GM21529 (cell line): ENCODE data around the gene LAMP1.
"Not testable (repeated sequence)": the region's sequence is repeated elsewhere in the genome, so short reads cannot be mapped to it uniquely, and the experiment has no call there.

Experiments used
- ATAC-seq: cut with Tn5 transposase; IDR thresholded peaks from one replicate; pipeline ENCODE4 v1.9.1; 2021; ENCODE audit not compliant: unreplicated experiment

The LAMP1 gene

DNA sequence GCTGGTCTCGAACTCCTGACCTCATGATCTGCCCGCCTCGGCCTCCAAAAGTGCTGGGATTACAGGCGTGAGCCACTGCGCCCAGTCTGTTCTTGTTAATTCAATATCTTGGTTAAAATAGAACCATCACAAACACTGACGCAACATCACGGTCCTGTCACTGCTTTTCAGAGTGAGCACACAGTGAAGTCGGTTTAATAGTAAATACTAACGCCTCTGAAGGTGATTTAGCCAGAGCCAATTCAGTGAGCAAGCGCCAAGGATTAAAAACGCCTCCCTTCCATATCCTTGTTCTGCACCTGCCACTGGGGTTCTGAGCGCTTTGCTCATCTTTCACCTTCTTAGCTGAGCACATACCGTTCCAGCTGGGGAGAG is 30.3 kb downstream of the LAMP1 start:
- no peak for ATAC-seq

DNA sequence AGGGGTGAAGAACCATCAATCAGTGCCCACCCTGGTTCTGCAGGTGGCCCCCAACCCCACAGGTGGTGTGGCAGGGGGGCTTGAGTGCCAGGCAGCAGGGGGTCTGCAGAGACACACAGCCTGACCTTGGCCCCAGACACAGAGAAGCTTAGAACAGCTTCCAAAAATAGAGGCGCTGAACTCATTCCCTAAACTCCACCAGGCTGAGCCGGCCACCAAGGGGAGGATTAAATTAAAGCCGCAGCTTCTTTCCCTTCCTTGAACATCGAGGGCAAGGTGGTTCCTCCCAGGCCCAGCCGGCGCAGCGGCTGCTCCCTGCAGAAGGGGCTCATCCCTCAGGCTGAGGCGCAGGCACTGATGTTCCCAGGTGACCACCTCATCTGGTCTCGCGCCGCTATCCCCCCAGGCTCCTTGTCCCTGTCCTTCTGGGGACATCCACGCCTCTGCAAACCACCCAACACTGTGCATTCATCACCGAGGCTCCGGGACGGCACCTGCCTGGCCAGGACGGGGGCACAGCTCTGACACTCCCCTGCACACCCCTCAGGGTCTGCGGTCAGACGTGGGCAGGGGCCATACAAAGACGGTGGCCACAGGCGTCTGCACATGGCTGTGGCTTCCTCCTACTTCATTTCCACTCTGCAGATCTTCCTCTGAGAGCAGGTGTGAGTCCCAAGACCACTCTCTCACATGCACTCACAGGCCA is 30.9 kb downstream of the LAMP1 start:
- no peak for ATAC-seq

DNA sequence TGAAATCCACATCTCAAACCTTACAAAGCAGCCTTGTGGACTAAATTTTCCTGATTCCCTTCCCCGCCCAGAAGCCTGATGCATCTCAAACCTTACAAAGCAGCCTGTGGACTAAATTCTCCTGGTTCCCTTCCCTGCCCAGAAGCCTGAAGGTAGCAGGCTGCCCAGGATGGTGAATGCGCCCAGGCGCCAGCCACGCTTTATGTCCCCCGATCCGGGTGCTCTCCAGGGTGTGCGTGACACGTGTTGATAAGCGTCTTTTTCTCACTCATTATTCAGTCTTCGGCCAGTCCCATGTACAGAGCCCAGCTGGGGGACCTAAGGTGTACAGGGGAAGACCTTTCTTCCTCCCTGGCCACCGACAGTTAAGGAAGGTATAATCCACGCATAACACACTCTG is 31.8 kb downstream of the LAMP1 start:
- ATAC-seq, result no peak

DNA sequence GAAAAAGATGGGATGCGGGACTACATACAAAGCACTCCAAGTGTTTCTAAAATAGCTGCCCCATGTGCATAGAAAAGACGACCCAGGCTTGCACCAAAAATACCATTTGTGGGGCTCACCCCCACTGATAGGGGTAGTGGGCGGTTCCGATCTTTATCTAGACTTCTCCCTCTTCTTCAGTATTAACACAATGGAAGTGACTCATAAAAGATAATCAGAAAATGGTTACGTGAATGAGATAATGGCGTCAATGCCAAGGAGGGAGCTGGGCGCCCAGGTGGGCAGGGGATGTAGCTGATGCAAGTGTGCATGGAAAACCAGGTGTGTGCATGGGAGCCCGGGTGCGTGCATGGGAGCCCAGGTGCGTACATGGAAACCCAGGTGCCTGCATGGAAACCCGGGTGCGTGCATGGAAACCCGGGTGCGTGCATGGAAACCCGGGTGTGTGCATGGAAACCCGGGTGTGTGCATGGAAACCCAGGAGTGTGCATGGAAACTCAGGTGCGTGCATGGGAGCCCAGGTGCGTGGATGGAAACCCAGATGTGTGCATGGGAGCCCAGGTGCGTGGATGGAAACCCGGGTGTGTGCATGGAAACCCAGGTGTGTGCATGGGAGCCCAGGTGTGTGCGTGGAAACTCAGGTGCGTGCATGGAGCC is 32.7 kb downstream of the LAMP1 start:
- no peak for ATAC-seq

GRCh38 chr13:113332615-113333014 is 35.6 kb downstream of the LAMP1 start:
- no peak for ATAC-seq

- ATAC-seq, result no peak
These were observed 36.0 kb downstream of the LAMP1 start for GRCh38 chr13:113333076-113333475.

DNA sequence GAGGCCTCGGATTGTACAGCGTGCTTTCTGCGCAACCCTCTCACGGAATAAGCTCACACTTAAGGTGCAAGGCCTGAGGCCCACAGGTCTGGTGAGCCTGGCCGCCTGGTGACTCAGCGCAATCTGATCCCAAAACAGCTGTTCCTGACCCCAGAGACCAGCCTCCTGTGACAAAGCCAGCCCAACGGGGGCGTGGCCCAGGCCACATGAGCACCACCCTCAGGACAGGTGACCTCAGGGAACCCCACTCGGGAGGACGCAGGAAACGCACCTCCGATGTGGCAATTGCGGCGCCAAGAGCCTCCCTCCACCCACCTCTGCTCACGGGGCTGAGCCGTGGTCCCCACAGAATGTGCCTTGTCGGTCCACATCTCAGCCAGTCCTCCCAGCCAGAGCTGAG is 40.5 kb downstream of the LAMP1 start:
- no peak for ATAC-seq

GRCh38 chr13:113337976-113338375 is 40.9 kb downstream of the LAMP1 start:
- ATAC-seq, result no peak

DNA sequence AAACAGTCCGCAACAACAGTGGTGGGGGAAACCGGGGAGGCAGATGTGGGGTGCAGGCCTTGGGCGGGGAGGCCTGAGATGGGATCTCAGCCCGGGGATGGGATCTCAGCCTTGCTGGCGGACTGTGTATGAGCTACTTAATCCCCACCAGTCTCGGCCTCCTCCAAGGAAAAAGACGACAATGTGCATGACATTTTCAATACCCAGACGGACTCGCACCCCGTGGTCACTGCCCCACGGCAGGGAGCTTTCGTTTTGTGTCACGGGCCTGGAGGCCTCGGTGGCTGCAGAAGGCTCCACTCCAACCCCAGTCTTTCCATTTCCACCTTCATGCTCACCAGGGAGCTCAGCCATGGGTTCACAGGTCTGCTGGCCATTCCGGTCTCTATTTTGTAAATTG is 41.4 kb downstream of the LAMP1 start:
- no peak for ATAC-seq

DNA sequence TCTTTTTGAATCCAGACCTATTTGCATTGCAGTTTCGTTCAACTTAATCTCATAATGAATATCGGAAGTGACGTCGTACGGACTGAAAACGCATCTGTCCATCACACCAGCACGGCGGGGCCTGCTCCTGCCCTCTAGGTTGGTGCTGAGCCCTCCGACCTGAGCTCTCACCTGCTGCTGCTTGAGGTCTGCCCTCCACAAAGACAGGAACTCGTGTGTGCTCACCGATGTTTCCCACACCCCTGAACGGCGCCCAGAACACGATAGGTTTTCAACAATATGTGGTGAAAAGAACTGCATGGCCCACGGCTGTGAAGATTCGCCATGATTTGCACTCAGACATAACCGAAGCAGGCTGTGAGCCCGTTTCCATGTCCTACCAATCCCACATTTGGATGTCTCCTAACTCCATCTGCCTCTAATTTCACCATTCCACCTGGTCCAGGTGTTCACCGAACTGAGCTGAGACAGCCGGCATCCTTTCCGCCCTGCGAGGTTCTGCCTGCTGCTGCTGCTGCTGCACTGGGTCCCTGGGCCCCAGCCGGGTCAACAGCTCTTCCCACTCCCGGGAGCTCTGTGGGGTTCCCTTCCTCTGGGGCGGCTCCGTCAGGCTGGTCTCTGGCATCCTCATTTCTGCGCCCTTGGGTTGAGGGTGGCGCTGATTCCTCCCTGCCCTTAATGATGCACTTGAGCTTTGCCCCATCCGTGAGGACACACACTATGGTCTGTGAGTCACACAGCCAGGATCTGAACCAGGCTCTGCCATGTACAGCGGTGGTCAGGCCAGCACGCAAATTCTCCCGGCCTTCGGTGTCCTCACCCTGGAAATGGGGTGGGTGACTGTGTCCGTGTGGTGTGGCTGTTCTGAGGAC is 46.0 kb downstream of the LAMP1 start:
- no peak for ATAC-seq

DNA sequence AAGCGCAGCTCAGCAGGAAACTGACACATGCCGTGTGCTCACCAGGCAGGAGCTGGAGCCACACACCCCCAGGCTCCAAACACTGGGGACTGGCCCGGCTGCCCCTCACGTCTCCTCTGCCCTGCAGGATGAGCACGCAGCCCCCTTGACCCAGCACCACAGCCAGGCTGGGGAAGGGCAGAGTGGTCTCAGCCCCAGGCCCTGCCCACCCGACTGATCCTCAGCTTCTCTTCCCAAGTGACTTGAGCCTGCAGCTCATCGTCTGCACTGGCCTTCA is 46.6 kb downstream of the LAMP1 start:
- ATAC-seq, result no peak

DNA sequence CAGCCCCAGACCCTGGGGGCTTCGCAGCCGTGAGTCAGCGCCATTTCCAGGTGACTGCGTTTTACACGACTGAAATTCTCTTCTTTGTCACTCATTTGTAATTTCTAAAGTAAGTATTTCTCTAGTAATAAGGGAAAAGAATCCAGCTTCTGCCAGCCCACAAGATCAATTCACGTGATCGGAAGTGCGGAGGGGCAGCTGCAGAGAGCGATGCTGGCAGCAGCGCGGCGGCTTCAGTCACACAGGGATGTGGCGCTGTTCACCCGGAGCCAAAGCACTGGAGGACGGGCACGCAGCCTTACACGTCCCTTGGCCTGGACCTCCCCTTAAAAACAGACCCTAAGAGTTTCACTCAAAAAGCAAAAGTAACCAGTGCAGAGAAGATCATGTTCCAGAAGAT is 48.4 kb downstream of the LAMP1 start:
- no peak for ATAC-seq

GRCh38 chr13:113347736-113348225 is 50.7 kb downstream of the LAMP1 start:
- ATAC-seq, result not testable (repeated sequence)

GRCh38 chr13:113348591-113348990 is 51.6 kb downstream of the LAMP1 start:
- no peak for ATAC-seq

- no peak for ATAC-seq
These were observed 52.0 kb downstream of the LAMP1 start for GRCh38 chr13:113349050-113349449.

GRCh38 chr13:113349491-113349890 is 52.5 kb downstream of the LAMP1 start:
- ATAC-seq, result no peak

- ATAC-seq, result no peak
These were observed 53.3 kb downstream of the LAMP1 start for GRCh38 chr13:113350065-113350937.

- ATAC-seq, result no peak
These were observed 53.9 kb downstream of the LAMP1 start for GRCh38 chr13:113350938-113351335.

DNA sequence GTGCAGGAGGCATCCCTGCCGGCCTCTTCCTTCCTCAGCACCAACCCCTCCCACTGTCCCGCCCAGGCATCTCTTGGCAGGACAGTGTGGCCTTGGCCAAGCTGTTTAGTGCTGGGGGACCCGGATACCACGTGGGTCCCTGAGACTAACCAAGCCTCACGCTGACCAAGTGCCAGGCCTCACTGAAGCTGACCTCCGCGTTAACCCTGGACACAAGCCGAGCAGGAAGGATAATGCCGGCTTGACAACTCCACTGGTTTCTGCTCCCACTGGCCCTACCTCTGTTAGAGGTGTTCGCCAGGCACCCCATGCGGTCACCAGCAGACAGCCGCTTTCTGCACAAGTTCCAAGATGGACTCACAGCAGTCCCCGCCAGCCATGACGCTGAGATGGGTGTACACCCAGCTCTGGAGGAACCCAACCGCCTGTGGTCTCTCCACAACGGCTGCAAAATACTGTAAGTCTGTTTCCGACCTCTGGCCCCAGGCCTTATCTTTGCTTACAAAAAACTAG is 54.5 kb downstream of the LAMP1 start:
- ATAC-seq, result no peak

DNA sequence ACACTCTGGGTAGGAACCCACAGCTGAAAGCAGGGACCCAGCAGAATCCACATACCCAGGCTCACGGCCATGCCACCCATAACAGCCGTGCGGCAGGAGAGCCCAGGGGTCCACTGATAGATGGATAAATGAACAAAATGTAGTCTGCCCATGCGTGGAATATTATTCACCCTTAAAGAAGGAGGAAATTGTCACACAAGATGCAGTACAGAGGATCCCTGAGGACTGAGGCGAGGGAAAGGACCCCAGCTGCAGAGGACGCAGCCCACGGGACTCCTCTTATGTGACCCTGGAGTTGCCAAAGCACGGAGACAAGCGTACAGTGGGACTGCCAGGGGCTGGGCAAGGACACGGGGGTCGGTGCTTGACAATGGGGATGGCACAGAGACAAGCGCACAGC is 56.2 kb downstream of the LAMP1 start:
- ATAC-seq, result no peak
